GM23248 (cell line): ENCODE data around the gene BROX. TPM values are rescaled to one million over a fixed set of nuclear protein-coding genes. Genes with fewer than 3 reads are reported as not detected.
A peak's percentile ranks its signal among the peaks of the same experiment; 100 is the strongest.

Experiments used
- DNase-seq: peaks from one replicate; pipeline ENCODE4 v3.0.0-alpha.2; 2015
- H2AFZ ChIP-seq: fragments of 200-600 bp; sonication (generic); 2 replicates; pipeline ENCODE4 v1.6.1; 2016; ENCODE audit warnings: antibody characterized with exemption
- H3F3A ChIP-seq: fragments of 200-600 bp; sonication (generic); 2 replicates; pipeline ENCODE4 v1.6.1; 2016; ENCODE audit warnings: mild to moderate bottlenecking, antibody characterized with exemption, mixed run types; ENCODE audit not compliant: insufficient read depth
- H3K27ac ChIP-seq: fragments of 200-600 bp; sonication (generic); 2 replicates; pipeline ENCODE4 v1.5.1; 2016; ENCODE audit warnings: mild to moderate bottlenecking
- H3K27me3 ChIP-seq: fragments of 200-600 bp; sonication (generic); replicated peaks from 2 replicates; pipeline ENCODE4 v1.6.1; 2016; ENCODE audit warnings: mild to moderate bottlenecking; ENCODE audit not compliant: insufficient read depth
- H3K36me3 ChIP-seq: fragments of 200-600 bp; sonication (generic); 2 replicates; pipeline ENCODE4 v1.6.1; 2016; ENCODE audit warnings: low read depth, mild to moderate bottlenecking
- H3K4me1 ChIP-seq: fragments of 200-600 bp; sonication (generic); 2 replicates; pipeline ENCODE4 v1.6.1; 2016; ENCODE audit warnings: mild to moderate bottlenecking; ENCODE audit not compliant: insufficient read depth
- H3K4me2 ChIP-seq: fragments of 200-600 bp; sonication (generic); one replicate; pipeline ENCODE4 v1.6.1; 2016; ENCODE audit warnings: mild to moderate bottlenecking; ENCODE audit not compliant: unreplicated experiment
- H3K4me3 ChIP-seq: fragments of 200-600 bp; sonication (generic); 2 replicates; pipeline ENCODE4 v1.5.1; 2016; ENCODE audit warnings: mild to moderate bottlenecking
- H3K79me2 ChIP-seq: fragments of 200-600 bp; sonication (generic); 2 replicates; pipeline ENCODE4 v1.6.1; 2016; ENCODE audit warnings: mild to moderate bottlenecking; ENCODE audit not compliant: insufficient read depth
- H3K9ac ChIP-seq: fragments of 200-600 bp; sonication (generic); 2 replicates; pipeline ENCODE4 v1.6.1; 2016; ENCODE audit warnings: mild to moderate bottlenecking
- H3K9me2 ChIP-seq: fragments of 200-600 bp; sonication (generic); 2 replicates; pipeline ENCODE4 v1.6.1; 2016; ENCODE audit warnings: mixed run types, mild to moderate bottlenecking, moderate library complexity; ENCODE audit not compliant: insufficient read depth
- H3K9me3 ChIP-seq: fragments of 200-600 bp; sonication (generic); one replicate; pipeline ENCODE4 v1.6.1; 2017; ENCODE audit warnings: low read depth
- H4K20me1 ChIP-seq: fragments of 200-600 bp; sonication (generic); 2 replicates; pipeline ENCODE4 v1.6.0; 2016; ENCODE audit not compliant: insufficient read depth
- EZH2 ChIP-seq: fragments of 200-600 bp; sonication (generic); IDR thresholded peaks from 2 replicates; pipeline ENCODE4 v1.6.1; 2018; ENCODE audit warnings: antibody characterized with exemption, mild to moderate bottlenecking; ENCODE audit not compliant: insufficient read depth, poor library complexity, severe bottlenecking
- EZH2phosphoT487 ChIP-seq: fragments of 200-600 bp; sonication (generic); IDR thresholded peaks from 2 replicates; pipeline ENCODE4 v1.6.1; 2018; ENCODE audit warnings: antibody characterized with exemption, moderate library complexity, mild to moderate bottlenecking, low read depth; ENCODE audit not compliant: insufficient read depth
- WGBS, 2 experiments: methylation state at CpG; one replicate each; pipeline ENCODE4 v1.1.6; 2015 to 2017; ENCODE audit warnings: low lambda C conversion rate in 2 of 2, low coverage in 1 of 2; ENCODE audit errors: missing lambda C conversion rate in 2 of 2; 5-methylcytosine and 5-hydroxymethylcytosine counted together
- in situ Hi-C: fragments of 300-500 bp; cut with MboI; formaldehyde crosslinking; loops from 2 replicates; pipeline ENCODE4 v1.15.0; 2020
- polyA plus RNA-seq: library from polyadenylated mRNA; unstranded; fragments of >200 nt; fragmentation: Nextera tagmentation; extraction: Ambion mirVana; gene quantifications from 2 replicates; pipeline ENCODE4 v1.2.1, GENCODE V29; 2016
- total RNA-seq: library from RNA; depleted of rRNA; stranded (reverse); fragments of >200 nt; shearing (Covaris generic); gene quantifications from 2 replicates; pipeline ENCODE4 v1.2.3, GENCODE V29; 2014

Gene BROX
- total and polyA plus RNA-seq, 2 experiments from 2014 or later, result 75.7 to 97.7 TPM

- no peak overlapping the region for H3K9ac ChIP-seq
- no peak for DNase-seq
- no peaks in the 10 kb centered on the region for H3F3A ChIP-seq
- 51% methylated on average over 5 of the region's 5 CpGs for WGBS, 2 experiments
- no peak for TF ChIP-seq EZH2
- no peak for TF ChIP-seq EZH2phosphoT487
- no peaks in the 10 kb centered on the region for H3K9me2 ChIP-seq
- H3K4me2 ChIP-seq, result no peak overlapping the region
- no peaks in the 10 kb centered on the region for H3K79me2 ChIP-seq
- H2AFZ ChIP-seq, result no peak overlapping the region
- no peaks in the 10 kb centered on the region for H3K4me1 ChIP-seq
- in situ Hi-C loops, result no loop called here
- no peak overlapping the region for H3K27ac ChIP-seq
- no peaks in the 10 kb centered on the region for H3K36me3 ChIP-seq
- no peak overlapping the region for H3K4me3 ChIP-seq
- no peaks in the 10 kb centered on the region for H4K20me1 ChIP-seq
- H3K9me3 ChIP-seq, result no peaks in the 10 kb centered on the region
- no peaks in the 10 kb centered on the region for H3K27me3 ChIP-seq
These were observed 54.8 kb downstream of the BROX start for GRCh38 chr1:222767152-222767571.

- TF ChIP-seq EZH2 (no peak), EZH2phosphoT487 (no peak)
- no peak overlapping the region for H3K4me2 ChIP-seq
- H3K9ac ChIP-seq, result no peak overlapping the region
- H3K79me2 ChIP-seq, result no peaks in the 10 kb centered on the region
- no peaks in the 10 kb centered on the region for H3K27me3 ChIP-seq
- no peaks in the 10 kb centered on the region for H4K20me1 ChIP-seq
- in situ Hi-C loops, result no loop called here
- H3K9me2 ChIP-seq, result no peaks in the 10 kb centered on the region
- H3K36me3 ChIP-seq, result no peaks in the 10 kb centered on the region
- H3K4me3 ChIP-seq, result no peak overlapping the region
- H3K9me3 ChIP-seq, result no peaks in the 10 kb centered on the region
- no peak overlapping the region for H2AFZ ChIP-seq
- no peak for DNase-seq
- peaks cover 7% of the 10 kb centered on the region; the same call in 1 of the 2 replicates for H3K4me1 ChIP-seq
- no peak overlapping the region for H3K27ac ChIP-seq
- H3F3A ChIP-seq, result peaks cover 7% of the 10 kb centered on the region; the same call in 1 of the 2 replicates
These were observed 56.2 kb downstream of the BROX start for GRCh38 chr1:222768592-222768991.

- Histone ChIP-seq H3K4me1 (peaks cover 7% of the 10 kb centered on the region; the same call in 1 of the 2 replicates), H3K9ac (no peak overlapping the region), H3K79me2 (no peaks in the 10 kb centered on the region), H2AFZ (no peak overlapping the region), H3K4me3 (no peak overlapping the region), H3K27ac (no peak overlapping the region), H3K9me3 (no peaks in the 10 kb centered on the region), H3K9me2 (no peaks in the 10 kb centered on the region), H3F3A (peaks cover 7% of the 10 kb centered on the region; the same call in 1 of the 2 replicates), H3K27me3 (no peaks in the 10 kb centered on the region), H3K4me2 (no peak overlapping the region), H4K20me1 (no peaks in the 10 kb centered on the region), H3K36me3 (no peaks in the 10 kb centered on the region)
- no peak for TF ChIP-seq EZH2
- no peak for TF ChIP-seq EZH2phosphoT487
- DNase-seq, result no peak
- in situ Hi-C loops, result no loop called here
- WGBS, 2 experiments, result 75 to 78% methylated on average over 1 of the region's 1 CpG
These were observed 56.8 kb downstream of the BROX start for GRCh38 chr1:222769181-222769580.

- WGBS, 2 experiments, result 47 to 48% methylated on average over 2 of the region's 2 CpGs
- H3K4me2 ChIP-seq, result no peak overlapping the region
- no peaks in the 10 kb centered on the region for H3K27me3 ChIP-seq
- H3K9me2 ChIP-seq, result no peaks in the 10 kb centered on the region
- peak; percentile 16 for DNase-seq
- H3F3A ChIP-seq, result peaks cover 7% of the 10 kb centered on the region; the same call in 1 of the 2 replicates
- in situ Hi-C loops, result no loop called here
- TF ChIP-seq EZH2phosphoT487, result no peak
- no peaks in the 10 kb centered on the region for H3K79me2 ChIP-seq
- H3K4me3 ChIP-seq, result no peak overlapping the region
- no peak overlapping the region for H3K9ac ChIP-seq
- no peaks in the 10 kb centered on the region for H3K9me3 ChIP-seq
- peaks cover 7% of the 10 kb centered on the region; the same call in 1 of the 2 replicates for H3K4me1 ChIP-seq
- no peak overlapping the region for H2AFZ ChIP-seq
- H3K27ac ChIP-seq, result no peak overlapping the region
- no peaks in the 10 kb centered on the region for H4K20me1 ChIP-seq
- no peaks in the 10 kb centered on the region for H3K36me3 ChIP-seq
These were observed 57.7 kb downstream of the BROX start for GRCh38 chr1:222769971-222770620.
